Bronchial epithelial cell (primary cell): Measurements from ENCODE around the gene RNU6-9. TPM values are rescaled to one million over a fixed set of nuclear protein-coding genes. Genes with fewer than 3 reads are reported as not detected.

Experiments
- DNase-seq: peaks from one replicate; pipeline ENCODE4 v3.0.0-alpha.2; 2010; ENCODE audit warnings: low read depth
- FAIRE-seq: peaks from 2 replicates; lab custom pipeline; 2011; peaks lifted over from hg19 to GRCh38; lab: Jason Lieb, UNC
- H3K27me3 ChIP-seq: 2 replicates; pipeline ENCODE4 v1.5.1; 2011; ENCODE audit warnings: low read length; ENCODE audit not compliant: control insufficient read depth, insufficient read depth
- H3K36me3 ChIP-seq: 2 replicates; pipeline ENCODE4 v1.5.1; 2011; ENCODE audit warnings: low read length; ENCODE audit not compliant: control insufficient read depth, insufficient read depth
- H3K4me3 ChIP-seq: 2 replicates; pipeline ENCODE4 v1.5.1; 2011; ENCODE audit warnings: mild to moderate bottlenecking, low read depth, low read length, control low read depth
- CTCF ChIP-seq: IDR thresholded peaks from 2 replicates; pipeline ENCODE4 v1.5.1; 2011; ENCODE audit warnings: mild to moderate bottlenecking, moderate library complexity, low read length, control low read depth, inconsistent platforms; ENCODE audit not compliant: insufficient read depth, severe bottlenecking
- total RNA-seq: library from RNA; depleted of rRNA; stranded (reverse); fragments of >200 nt; gene quantifications from 2 replicates; pipeline ENCODE4 v1.2.1, GENCODE V29; 2014

The RNU6-9 gene
- total RNA-seq, 1 donor from 2014 or later: not detected

GRCh38 chr19:936175-936546 lies 42.9 kb downstream of the RNU6-9 start:
- Histone ChIP-seq H3K36me3 (peaks cover 2% of the 10 kb centered on the region), H3K27me3 (no peaks in the 10 kb centered on the region), H3K4me3 (no peak overlapping the region)
- no peak for TF ChIP-seq CTCF
- DNase-seq (no peak), FAIRE-seq (no peak)

DNA sequence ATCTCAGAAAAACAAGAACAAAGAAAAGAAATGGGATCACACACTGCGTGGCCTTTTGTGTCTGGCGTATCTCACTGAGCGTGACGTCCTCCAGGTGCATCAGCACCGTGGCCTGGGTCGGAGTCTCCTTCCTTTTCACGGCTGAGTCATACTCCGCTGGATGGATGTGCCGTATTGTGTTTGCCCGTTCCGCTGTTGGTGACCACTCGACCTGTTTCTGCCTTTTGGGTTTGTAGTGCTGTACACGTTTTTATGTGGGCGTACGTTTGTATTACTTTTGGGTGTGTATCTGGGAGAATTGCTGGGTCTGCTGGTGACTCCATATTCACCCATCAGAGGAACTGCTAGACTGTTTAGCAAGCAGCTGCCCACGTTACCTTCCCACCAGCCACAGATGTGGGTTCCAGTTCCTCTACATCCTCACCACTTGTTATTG lies 44.0 kb downstream of the RNU6-9 start:
- TF ChIP-seq CTCF: no peak
- H3K27me3 ChIP-seq: no peaks in the 10 kb centered on the region
- H3K36me3 ChIP-seq: peaks cover 2% of the 10 kb centered on the region
- DNase-seq: no peak
- FAIRE-seq: peak; percentile 23
- H3K4me3 ChIP-seq: no peak overlapping the region

DNA sequence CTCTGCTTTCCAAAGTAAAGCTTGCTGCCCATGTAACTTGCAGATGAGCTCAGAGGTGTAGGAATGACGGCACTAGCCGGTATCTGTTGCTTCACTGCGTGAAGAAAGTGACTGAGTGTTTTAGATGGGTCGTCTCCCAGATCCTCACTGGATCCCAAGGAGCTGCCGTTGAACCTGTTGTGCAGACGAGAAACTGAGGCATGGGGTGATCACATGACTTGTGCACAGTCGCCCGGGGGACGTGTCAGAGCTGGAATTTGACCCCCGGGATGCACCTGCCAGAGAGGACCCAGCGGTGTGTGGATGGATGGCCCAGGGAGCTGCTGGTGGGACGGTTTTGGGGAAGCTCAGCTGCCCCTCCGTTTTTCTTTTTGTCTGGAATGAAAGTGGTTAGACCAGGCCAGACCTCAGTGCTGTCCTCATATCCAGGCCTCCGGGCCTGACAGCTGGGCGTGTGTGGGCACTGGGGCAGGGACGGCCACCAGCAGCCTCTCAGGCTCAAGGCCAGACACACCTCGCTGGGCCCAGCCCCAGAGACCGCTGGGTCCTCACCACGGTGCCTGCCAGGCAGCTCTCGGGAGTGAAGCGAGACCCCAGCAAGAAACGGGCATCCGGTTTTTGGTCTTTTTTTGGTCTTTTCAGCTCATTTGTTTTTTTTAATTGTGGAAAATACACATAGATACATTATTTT lies 45.1 kb downstream of the RNU6-9 start:
- Histone ChIP-seq H3K4me3 (no peak overlapping the region), H3K27me3 (no peaks in the 10 kb centered on the region), H3K36me3 (peaks cover 4% of the 10 kb centered on the region)
- no peak for FAIRE-seq
- DNase-seq: no peak
- TF ChIP-seq CTCF: no peak

DNA sequence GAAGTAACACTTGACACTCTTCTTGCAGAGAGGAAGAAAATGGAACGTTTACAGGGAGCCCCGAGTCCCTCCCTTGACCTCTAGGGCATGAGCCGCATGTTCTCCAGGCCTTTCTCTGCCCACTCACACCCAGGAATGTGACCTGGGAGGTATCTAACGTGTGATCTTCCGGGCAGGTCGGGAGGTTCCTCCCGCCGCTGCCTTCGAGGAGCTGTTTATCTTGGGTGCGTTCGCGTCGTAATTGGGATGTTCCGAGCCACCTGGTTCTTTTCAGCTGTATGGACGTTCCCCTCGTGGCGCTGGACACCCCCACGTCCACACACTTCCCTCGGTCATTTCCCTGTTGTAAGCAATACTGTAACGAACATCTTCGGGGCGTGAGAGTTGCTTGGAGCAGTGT lies 46.2 kb downstream of the RNU6-9 start:
- no peak for FAIRE-seq
- no peak for DNase-seq
- H3K27me3 ChIP-seq: no peaks in the 10 kb centered on the region
- H3K4me3 ChIP-seq: no peak overlapping the region
- H3K36me3 ChIP-seq: peaks cover 8% of the 10 kb centered on the region
- TF ChIP-seq CTCF: no peak

DNA sequence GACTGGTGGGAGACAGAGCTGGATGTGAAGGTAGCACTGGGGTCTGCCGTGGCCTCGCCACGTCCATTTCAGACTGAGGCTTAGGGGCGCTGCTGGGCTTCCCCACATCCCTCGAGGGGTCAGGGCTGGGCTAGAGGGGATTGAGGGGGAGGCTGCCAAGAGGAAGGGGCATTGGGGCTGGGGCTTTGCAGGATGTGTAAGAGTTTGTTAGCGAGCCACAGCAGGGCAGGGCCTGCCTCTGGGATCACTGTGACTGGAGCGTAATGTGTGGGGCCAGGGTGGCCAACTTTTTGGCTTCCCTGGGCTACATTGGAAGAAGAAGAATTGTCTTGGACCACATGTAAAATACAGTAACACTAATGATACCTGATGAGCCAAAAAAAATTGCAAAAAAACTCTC lies 46.6 kb downstream of the RNU6-9 start:
- no peak for TF ChIP-seq CTCF
- no peak for DNase-seq
- FAIRE-seq: no peak
- Histone ChIP-seq H3K36me3 (peaks cover 8% of the 10 kb centered on the region), H3K27me3 (no peaks in the 10 kb centered on the region), H3K4me3 (no peak overlapping the region)
